K562 (cell line): ENCODE results near the gene CYRIA. TPM values are rescaled to one million over a fixed set of nuclear protein-coding genes. Genes with fewer than 3 reads are reported as not detected.

Experiments used
- ATAC-seq: fragments of 200-7000 bp; cut with Tn5 transposase; 3 replicates; pipeline ENCODE4 v1.9.1; 2020; ENCODE audit warnings: moderate library complexity
- BruUV-seq: library from RNA; stranded (reverse); fragments of 400-500 nt; replicated peaks from 2 replicates; lab custom pipeline; 2021; lab: Mats Ljungman, UMichigan
- CTCF ChIA-PET: fragments of 300-600 bp; formaldehyde crosslinking; extraction: SDS; loops from one replicate; lab custom pipeline; 2021; ENCODE audit warnings: low intra/inter-chr PET ratio; lab: Yijun Ruan, JAX
- POLR2A ChIA-PET: fragments of 300-600, 350-650 bp; sonication (Branson Sonifier 250); formaldehyde crosslinking; extraction: SDS; loops from one replicate; lab custom pipeline; 2021; ENCODE audit warnings: antibody characterized with exemption, inconsistent platforms; lab: Yijun Ruan, JAX
- DNase-seq, 4 experiments: peaks; one replicate each; pipeline versions ENCODE4 v3.0.0 to v3.0.0-alpha.2; 2011 to 2018; ENCODE audit warnings: low spot score in 3 of 4, mixed read lengths in 3 of 4; ENCODE audit errors: extremely low read depth in 1 of 4
- FAIRE-seq: peaks from 2 replicates; lab custom pipeline; 2011; peaks lifted over from hg19 to GRCh38; lab: Jason Lieb, UNC
- H2AFZ ChIP-seq: 2 replicates; pipeline ENCODE4 v1.6.0; 2011; ENCODE audit warnings: low read depth, low read length, control low read depth, inconsistent platforms
- H3K27ac ChIP-seq: fragments of 200-600 bp; 3 replicates; pipeline ENCODE4 v1.8.0; 2011; ENCODE audit warnings: low read depth, mild to moderate bottlenecking, control low read depth, inconsistent platforms, low read length, moderate library complexity, mixed read lengths; ENCODE audit errors: extremely low read depth
- H3K27me3 ChIP-seq, 2 experiments: fragments of 300-600 bp in 1 of 2; 2 replicates in 1 of 2; 3 replicates in 1 of 2; pipeline versions ENCODE4 v1.6.0 to v1.8.0; 2011; ENCODE audit warnings: inconsistent platforms in 2 of 2, low read length in 2 of 2, mild to moderate bottlenecking in 1 of 2, mixed read lengths in 1 of 2, moderate library complexity in 1 of 2; ENCODE audit not compliant: control insufficient read depth in 2 of 2, insufficient read depth in 2 of 2
- H3K36me3 ChIP-seq: fragments of 300-600 bp; 3 replicates; pipeline ENCODE4 v1.8.0; 2011; ENCODE audit warnings: mild to moderate bottlenecking, low read length, inconsistent platforms; ENCODE audit not compliant: control insufficient read depth, insufficient read depth
- H3K4me1 ChIP-seq, 2 experiments: fragments of 200-600 bp in 1 of 2; replicated peaks in 1 of 2; 2 replicates in 1 of 2; 3 replicates in 1 of 2; pipeline versions ENCODE4 v1.5.1 to v1.8.0; 2011; ENCODE audit warnings: inconsistent platforms in 2 of 2, low read length in 2 of 2, mild to moderate bottlenecking in 1 of 2, mixed read lengths in 1 of 2, moderate library complexity in 1 of 2; ENCODE audit not compliant: control insufficient read depth in 2 of 2, insufficient read depth in 2 of 2
- H3K4me2 ChIP-seq: 2 replicates; pipeline ENCODE4 v1.6.1; 2011; ENCODE audit warnings: low read length, control low read depth, inconsistent platforms, mixed read lengths; ENCODE audit not compliant: insufficient read depth
- H3K4me3 ChIP-seq: fragments of 200-600 bp; sonication (generic), shearing (Covaris generic); 2 replicates; pipeline ENCODE4 v1.5.1; 2016; ENCODE audit warnings: control low read depth, inconsistent platforms
- H3K79me2 ChIP-seq: fragments of 200-600 bp; 3 replicates; pipeline ENCODE4 v1.8.0; 2011; ENCODE audit warnings: low read length, inconsistent platforms; ENCODE audit not compliant: control insufficient read depth, insufficient read depth
- H3K9ac ChIP-seq, 2 experiments: 2 replicates each; pipeline versions ENCODE4 v1.6.0 to v1.6.1; 2011; ENCODE audit warnings: low read depth in 2 of 2, low read length in 2 of 2, control low read depth in 1 of 2, inconsistent platforms in 1 of 2, mild to moderate bottlenecking in 1 of 2, mixed read lengths in 1 of 2; ENCODE audit not compliant: insufficient read depth in 1 of 2
- H3K9me1 ChIP-seq: one replicate; pipeline ENCODE4 v1.6.0; 2011; ENCODE audit warnings: inconsistent platforms, mild to moderate bottlenecking, low read length, moderate library complexity; ENCODE audit not compliant: control insufficient read depth, insufficient read depth
- H3K9me3 ChIP-seq: replicated peaks from 2 replicates; pipeline ENCODE4 v1.5.1; 2011; ENCODE audit warnings: low read depth, low read length, inconsistent platforms; ENCODE audit not compliant: control insufficient read depth, insufficient read depth
- H4K20me1 ChIP-seq: replicated peaks from 2 replicates; pipeline ENCODE4 v1.6.1; 2011; ENCODE audit warnings: low read length, inconsistent platforms, mixed read lengths; ENCODE audit not compliant: control insufficient read depth, insufficient read depth
- CTBP1 ChIP-seq: fragments of 450-650 bp; IDR thresholded peaks from 2 replicates; pipeline ENCODE4 v1.6.1; 2016; ENCODE audit warnings: borderline replicate concordance
- LCOR ChIP-seq: sonication (generic); formaldehyde crosslinking; IDR thresholded peaks from 2 replicates; pipeline ENCODE4 v1.8.0; 2022; ENCODE audit warnings: mild to moderate bottlenecking, missing genetic modification reagents
- RCOR1 ChIP-seq, 2 experiments: IDR thresholded peaks; 2 replicates each; pipeline ENCODE4 v1.6.1; 2012; ENCODE audit warnings: low read depth in 2 of 2, low read length in 2 of 2, borderline replicate concordance in 1 of 2, improper control_type of control experiment in 1 of 2
- SMARCC2 ChIP-seq: fragments of 450-650 bp; IDR thresholded peaks from 2 replicates; pipeline ENCODE4 v1.6.1; 2017; ENCODE audit warnings: antibody characterized with exemption, moderate library complexity, mild to moderate bottlenecking, low read depth
- TFAM ChIP-seq: fragments of 250-450 bp; sonication (Bioruptor Pico); conservative IDR thresholded peaks from 2 replicates; pipeline ENCODE4 v1.5.0; 2021; ENCODE audit warnings: mild to moderate bottlenecking, moderate library complexity
- ZNF282 ChIP-seq: sonication (generic); formaldehyde crosslinking; IDR thresholded peaks from 2 replicates; pipeline ENCODE4 v1.8.1; 2023; ENCODE audit warnings: missing genetic modification reagents
- WGBS: fragments of 100-300 bp; shearing (Covaris generic); methylation state at CpG from one replicate; pipeline ENCODE4 v1.1.6; 2016; ENCODE audit warnings: low coverage, mixed read lengths; ENCODE audit not compliant: insufficient coverage; ENCODE audit errors: missing lambda C conversion rate; 5-methylcytosine and 5-hydroxymethylcytosine counted together
- in situ Hi-C: fragments of 300-500 bp; cut with MboI; formaldehyde crosslinking; loops from 4 replicates; pipeline ENCODE4 v1.15.0; 2018; ENCODE audit warnings: inconsistent platforms, mixed read lengths
- intact Hi-C: fragments of 100-400 bp; cut with micrococcal nuclease; formaldehyde crosslinking; loops from 2 replicates; pipeline ENCODE4 v1.14.2; 2022
- polyA plus RNA-seq, 8 experiments: library from polyadenylated mRNA; depleted of rRNA in 4 of 8; stranded (reverse) in 5 of 8; unstranded in 3 of 8; fragments of >200 nt; fragmentation: Nextera tagmentation in 2 of 8; fragmentation: Illumina TruSeq in 1 of 8; extraction: Ambion mirVana in 2 of 8; extraction: Trizol in 1 of 8; gene quantifications; 2 replicates each; pipeline versions ENCODE4 v1.2.1 to v1.2.3, GENCODE V29; 2011 to 2014; ENCODE audit warnings: inconsistent platforms in 1 of 8, missing spikeins in 1 of 8
- total RNA-seq, 7 experiments: library from RNA; depleted of rRNA in 6 of 7; stranded (reverse); fragments of >200 nt in 6 of 7; fragmentation: Illumina TruSeq in 2 of 7; extraction: Trizol in 2 of 7; gene quantifications; 2 replicates each; pipeline versions ENCODE4 v1.2.1 to v1.2.3, GENCODE V29; 2011 to 2021; ENCODE audit warnings: low replicate concordance in 1 of 7

CYRIA gene
- total and polyA plus RNA-seq, 9 of the 15 experiments (the other 6 are each of a cell fraction or from before 2014, with no cell fraction given), result 0.84 to 5.6 (median 3.0) TPM

DNA sequence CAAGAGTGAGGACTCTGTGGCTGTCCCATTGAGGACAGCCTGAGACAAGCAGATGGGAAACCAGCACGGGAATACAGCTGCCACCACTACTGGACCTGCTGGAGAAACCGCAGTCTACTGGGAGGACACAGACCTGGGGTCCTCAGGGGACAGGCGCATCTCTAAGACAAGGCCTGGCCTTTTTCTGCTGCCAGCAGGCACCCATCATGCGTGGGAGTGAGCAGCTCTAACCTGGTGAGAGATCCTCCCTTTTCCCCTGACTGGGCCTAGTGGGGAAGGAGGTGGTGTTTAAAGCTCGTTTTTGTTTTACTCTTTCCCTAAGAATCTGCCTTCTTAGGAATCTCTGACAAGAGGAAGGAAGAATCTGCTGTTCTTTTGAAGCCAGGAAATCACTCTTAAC is 36.6 kb downstream of the CYRIA start:
- no peaks in the 10 kb centered on the region for H3K27me3 ChIP-seq
- no peaks in the 10 kb centered on the region for H3K9me1 ChIP-seq
- H3K4me2 ChIP-seq, result no peak overlapping the region
- in situ Hi-C loops, result no loop called here
- H3K9me3 ChIP-seq, result no peaks in the 10 kb centered on the region
- DNase-seq, result peak in 1 of 4 experiments; percentile 20
- 11% methylated on average over 5 of the region's 5 CpGs for WGBS
- CTCF ChIA-PET, result no interaction called here
- H3K9ac ChIP-seq, result peak overlapping the region in 1 of 2 experiments; percentile 54; a peak in 1 of 4 replicates
- no peaks in the 10 kb centered on the region for H3K79me2 ChIP-seq
- H3K4me1 ChIP-seq, result peaks cover 22 to 66% of the 10 kb centered on the region in 2 experiments
- FAIRE-seq, result no peak
- TF ChIP-seq SMARCC2, result no peak
- TF ChIP-seq TFAM, result no peak
- 0 out of 4 replicates have a peak, but pooled peaks of 1 of the 2 experiments have one; percentile 18 for TF ChIP-seq RCOR1 (IDR thresholded peaks at IDR 0.05; ENCODE audit: borderline replicate concordance in 1 of 2, low read depth in 2 of 2, low read length in 2 of 2)
- TF ChIP-seq CTBP1, result peak; percentile 37; the same call in 1 of the 2 replicates
- TF ChIP-seq LCOR (CRISPR knock-in tag), result no peak
- TF ChIP-seq, all 486 proteins: peak for 2
- H3K4me3 ChIP-seq, result no peak overlapping the region
- ATAC-seq, result no peak
- POLR2A ChIA-PET, result interaction anchor here (0.7 to 0.8 kb wide), 2 partner anchors 23 to 129 kb away, joined by 3 to 4 read pairs; no protein-coding TSS in a partner anchor
- intact Hi-C loops, result loop anchor here (10.0 kb wide), 1 partner anchor 676 kb away; no protein-coding TSS in a partner anchor
- no peaks in the 10 kb centered on the region for H3K36me3 ChIP-seq
- H3K27ac ChIP-seq, result no peak overlapping the region
- no peaks in the 10 kb centered on the region for H4K20me1 ChIP-seq
- BruUV-seq, result no TSS peak
- no peak overlapping the region for H2AFZ ChIP-seq

GRCh38 chr2:16628314-16628713 is 37.3 kb downstream of the CYRIA start:
- POLR2A ChIA-PET, result interaction anchor here (0.6 to 0.7 kb wide), 2 partner anchors 11 to 1283 kb away, joined by 3 read pairs; no protein-coding TSS in a partner anchor
- H3K9me1 ChIP-seq, result no peaks in the 10 kb centered on the region
- H3K9me3 ChIP-seq, result no peaks in the 10 kb centered on the region
- no peaks in the 10 kb centered on the region for H4K20me1 ChIP-seq
- WGBS, result 48% methylated on average over 6 of the region's 6 CpGs
- DNase-seq, result no peak
- no peak for TF ChIP-seq ZNF282 (CRISPR knock-in tag)
- H3K27me3 ChIP-seq, result no peaks in the 10 kb centered on the region
- ATAC-seq, result no peak
- H3K79me2 ChIP-seq, result no peaks in the 10 kb centered on the region
- peaks cover 22 to 66% of the 10 kb centered on the region in 2 experiments for H3K4me1 ChIP-seq
- no peak overlapping the region for H3K27ac ChIP-seq
- no peak overlapping the region for H3K4me2 ChIP-seq
- H3K4me3 ChIP-seq, result no peak overlapping the region
- BruUV-seq, result no TSS peak
- CTCF ChIA-PET, result no interaction called here
- H3K36me3 ChIP-seq, result no peaks in the 10 kb centered on the region
- intact Hi-C loops, result loop anchor here (10.0 kb wide), 1 partner anchor 676 kb away; no protein-coding TSS in a partner anchor
- no peak for FAIRE-seq
- in situ Hi-C loops, result no loop called here
- H2AFZ ChIP-seq, result no peak overlapping the region
- no peak overlapping the region for H3K9ac ChIP-seq
